ENCODE results near the gene ZNF384. TPM values are rescaled to one million over a fixed set of nuclear protein-coding genes. Genes with fewer than 3 reads are reported as not detected.

The ZNF384 gene
- total and polyA plus RNA-seq, 8 donors = 39.3 to 97.9 (median 89.2) TPM

DNA sequence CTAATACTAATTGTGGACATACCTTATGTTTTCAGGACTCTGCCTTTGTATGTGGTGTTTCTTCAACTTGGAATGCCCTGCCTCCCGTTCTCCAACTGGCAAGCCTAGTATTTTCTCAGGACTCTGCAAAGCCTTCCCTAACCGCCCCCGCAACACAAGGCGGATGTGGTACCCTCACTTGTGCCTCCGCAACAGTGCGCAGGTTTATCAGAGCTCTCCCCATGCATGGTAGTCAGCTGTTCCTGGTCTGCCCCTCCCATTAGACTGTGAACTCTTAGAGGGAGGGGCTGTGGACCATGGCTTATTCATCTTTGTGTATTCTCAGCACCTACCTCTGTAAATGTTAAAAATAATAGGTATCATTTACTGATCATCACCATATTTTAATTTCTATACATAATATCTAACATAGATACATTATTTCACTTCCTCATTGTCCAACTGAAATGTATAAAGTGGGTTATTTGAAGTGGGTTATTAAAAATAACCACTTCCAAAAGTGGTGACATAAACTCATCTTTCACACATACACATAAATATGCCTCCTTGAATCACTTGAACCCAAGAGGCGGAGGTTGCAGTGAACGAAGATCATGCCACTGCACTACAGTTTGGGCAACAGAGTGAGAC, 62.4 kb downstream of the ZNF384 start:
- TF ChIP-seq, protein P1, sequence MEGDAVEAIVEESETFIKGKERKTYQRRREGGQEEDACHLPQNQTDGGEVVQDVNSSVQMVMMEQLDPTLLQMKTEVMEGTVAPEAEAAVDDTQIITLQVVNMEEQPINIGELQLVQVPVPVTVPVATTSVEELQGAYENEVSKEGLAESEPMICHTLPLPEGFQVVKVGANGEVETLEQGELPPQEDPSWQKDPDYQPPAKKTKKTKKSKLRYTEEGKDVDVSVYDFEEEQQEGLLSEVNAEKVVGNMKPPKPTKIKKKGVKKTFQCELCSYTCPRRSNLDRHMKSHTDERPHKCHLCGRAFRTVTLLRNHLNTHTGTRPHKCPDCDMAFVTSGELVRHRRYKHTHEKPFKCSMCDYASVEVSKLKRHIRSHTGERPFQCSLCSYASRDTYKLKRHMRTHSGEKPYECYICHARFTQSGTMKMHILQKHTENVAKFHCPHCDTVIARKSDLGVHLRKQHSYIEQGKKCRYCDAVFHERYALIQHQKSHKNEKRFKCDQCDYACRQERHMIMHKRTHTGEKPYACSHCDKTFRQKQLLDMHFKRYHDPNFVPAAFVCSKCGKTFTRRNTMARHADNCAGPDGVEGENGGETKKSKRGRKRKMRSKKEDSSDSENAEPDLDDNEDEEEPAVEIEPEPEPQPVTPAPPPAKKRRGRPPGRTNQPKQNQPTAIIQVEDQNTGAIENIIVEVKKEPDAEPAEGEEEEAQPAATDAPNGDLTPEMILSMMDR (IDR thresholded peaks at IDR 0.05) = no peak
- DNase-seq (no peak), ATAC-seq (no peak)
- Histone ChIP-seq H3K4me3 (no peak overlapping the region), H3K4me1 (peaks cover 0 to 6% of the 10 kb centered on the region in 2 donors), H3K36me3 (no peaks in the 10 kb centered on the region), H3K27ac (no peak overlapping the region), H3K9me3 (no peaks in the 10 kb centered on the region), H3K27me3 (no peaks in the 10 kb centered on the region)
- intact Hi-C loops (cut with DNase I) = no loop called here

- Histone ChIP-seq H3K36me3 (no peaks in the 10 kb centered on the region), H3K9me3 (no peaks in the 10 kb centered on the region), H3K27ac (no peak overlapping the region), H3K4me1 (peaks cover 0 to 17% of the 10 kb centered on the region in 2 donors), H3K27me3 (peaks cover 0 to 15% of the 10 kb centered on the region in 2 donors), H3K4me3 (peak overlapping the region in 1 of 2 donors; percentile 36)
- intact Hi-C loops (cut with DNase I) = no loop called here
- no peak for DNase-seq
- ATAC-seq = no peak
- TF ChIP-seq, protein P1 (IDR thresholded peaks at IDR 0.05) = no peak
Observed at GRCh38 chr12:6620885-6621274, 68.3 kb downstream of the ZNF384 start.

DNA sequence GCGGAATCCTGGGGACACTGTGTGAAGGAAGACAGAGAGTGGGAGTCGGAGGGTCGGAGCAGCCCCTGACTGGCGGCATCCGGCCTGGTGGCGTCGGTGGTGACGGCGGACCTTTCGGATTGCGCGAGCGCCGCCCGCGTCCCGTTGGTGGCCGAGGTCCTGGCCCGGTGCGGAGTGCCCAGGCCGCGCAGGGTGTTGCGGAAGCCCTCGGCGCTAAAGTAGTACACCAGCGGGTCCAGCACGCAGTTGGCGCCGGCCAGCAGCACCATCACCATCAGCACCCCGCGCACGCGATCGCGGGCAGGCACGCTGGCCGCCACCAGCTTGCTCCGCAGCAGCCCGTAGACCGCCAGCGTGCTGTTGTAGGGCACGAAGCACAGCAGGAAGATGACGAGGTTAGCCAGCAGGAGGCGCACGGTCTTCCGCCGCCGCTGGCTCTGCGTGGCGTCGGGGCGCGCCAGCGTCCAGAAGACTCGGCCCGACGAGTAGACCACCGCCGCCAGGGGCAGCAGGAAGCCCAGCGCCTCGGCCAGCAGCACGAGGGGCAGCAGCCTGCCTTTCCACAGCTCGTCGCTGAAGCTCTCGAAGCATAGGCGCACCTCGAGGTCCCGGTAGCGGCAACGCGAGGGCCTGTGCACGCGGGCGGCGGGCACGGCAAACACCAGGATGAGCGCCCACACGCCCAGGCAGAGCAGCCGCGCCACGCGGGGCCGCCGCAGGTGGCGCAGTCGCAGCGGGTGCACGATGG, 68.9 kb downstream of the ZNF384 start:
- Histone ChIP-seq H3K36me3 (no peaks in the 10 kb centered on the region), H3K27ac (no peak overlapping the region), H3K9me3 (no peaks in the 10 kb centered on the region), H3K27me3 (peaks cover 0 to 15% of the 10 kb centered on the region in 2 donors), H3K4me3 (peak overlapping the region in 1 of 2 donors; percentile 36), H3K4me1 (peaks cover 0 to 17% of the 10 kb centered on the region in 2 donors)
- TF ChIP-seq, protein P1 (IDR thresholded peaks at IDR 0.05) = peak; percentile 53 to 82
- peak; percentile 69 for ATAC-seq
- peak in 3 of 4 donors; percentile 56 to 91 (median 71) for DNase-seq
- intact Hi-C loops (cut with DNase I) = no loop called here

DNA sequence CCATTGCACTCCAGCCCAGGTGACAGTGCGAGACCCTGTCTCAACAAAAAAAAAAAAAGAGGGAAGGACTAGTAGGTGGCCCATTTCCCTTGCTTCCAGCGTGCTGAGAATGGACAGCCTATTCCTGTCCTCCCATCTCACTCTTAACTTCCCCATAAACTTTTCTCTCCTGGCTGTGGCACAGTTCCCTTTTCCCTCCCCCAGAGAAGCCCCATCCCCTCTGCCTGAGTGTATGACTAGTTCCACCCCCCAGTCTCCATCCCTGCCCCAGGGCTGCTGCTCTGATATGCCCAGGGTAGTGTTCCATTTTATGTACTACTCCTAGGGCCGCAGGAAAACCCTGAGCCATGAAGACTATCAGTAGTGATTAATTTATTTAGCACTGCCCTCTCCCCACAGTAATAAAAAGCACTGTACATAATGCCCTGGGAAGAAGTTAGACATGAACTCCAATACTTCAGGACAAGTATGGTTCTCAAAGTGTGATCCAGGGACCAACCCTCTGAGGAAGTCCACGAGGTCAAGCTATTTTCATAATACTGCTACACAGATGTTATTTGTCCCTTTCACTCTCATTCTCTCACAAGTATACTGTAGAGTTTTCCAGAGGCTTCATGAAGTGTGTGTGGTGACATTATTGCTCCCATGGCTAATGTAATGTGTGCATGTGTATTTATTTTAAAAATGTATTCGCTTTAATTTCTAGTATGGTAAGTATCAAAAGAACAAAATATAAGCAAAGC, 70.5 kb downstream of the ZNF384 start:
- intact Hi-C loops (cut with DNase I) = loop anchor here in 1 of 2 donors (10.0 kb wide), 1 partner anchor 76 kb away; no protein-coding TSS in a partner anchor
- H3K4me3 ChIP-seq = no peak overlapping the region

More for the DNA sequence above, 70.5 kb downstream of the ZNF384 start:
- ATAC-seq (no peak), DNase-seq (peak in 2 of 4 donors; percentile 85 to 91)
- Histone ChIP-seq H3K9me3 (no peaks in the 10 kb centered on the region), H3K4me1 (peaks cover 0 to 24% of the 10 kb centered on the region in 2 donors), H3K27me3 (peaks cover 0 to 15% of the 10 kb centered on the region in 2 donors), H3K27ac (peak overlapping the region in 1 of 2 donors; percentile 13), H3K36me3 (no peaks in the 10 kb centered on the region)
- TF ChIP-seq, protein P1 (IDR thresholded peaks at IDR 0.05) = no peak

Other genes starting within 250 kb of the ZNF384 start
- 1 to 10 TPM; 1.4 to 1.6 TPM for gene CD27, start 244.4 kb downstream of the ZNF384 start, total RNA-seq
- gene CD27, start 244.4 kb downstream of the ZNF384 start, polyA plus RNA-seq (ENCODE audit: insufficient read length in 6 of 6) = 1 to 10 TPM; 1.2 to 3.2 (median 2.3) TPM
- 10 to 100 TPM; 18.2 to 33.8 TPM for gene TAPBPL, start 237.3 kb downstream of the ZNF384 start, total RNA-seq
- gene TAPBPL, start 237.3 kb downstream of the ZNF384 start, polyA plus RNA-seq (ENCODE audit: insufficient read length in 6 of 6) = 10 to 100 TPM; 18.0 to 26.1 (median 19.0) TPM
- gene VAMP1, start 218.7 kb downstream of the ZNF384 start, total RNA-seq = 1 to 10 TPM; 6.3 to 9.4 TPM
- gene VAMP1, start 218.7 kb downstream of the ZNF384 start, polyA plus RNA-seq (ENCODE audit: insufficient read length in 6 of 6) = 10 to 100 TPM; 16.2 to 21.6 (median 18.5) TPM
- 100 to 1,000 TPM; 135 to 141 TPM for gene MRPL51, start 196.1 kb downstream of the ZNF384 start, total RNA-seq
- 100 to 1,000 TPM; 129 to 170 (median 142) TPM for gene MRPL51, start 196.1 kb downstream of the ZNF384 start, polyA plus RNA-seq (ENCODE audit: insufficient read length in 6 of 6)
- 10 to 100 TPM; 23.1 to 29.4 TPM for gene NCAPD2, start 195.3 kb downstream of the ZNF384 start, total RNA-seq
- gene NCAPD2, start 195.3 kb downstream of the ZNF384 start, polyA plus RNA-seq (ENCODE audit: insufficient read length in 6 of 6) = 10 to 100 TPM; 55.7 to 95.4 (median 58.5) TPM
- 1,000 to 10,000 TPM; 1,126 to 2,070 TPM for gene GAPDH, start 154.9 kb downstream of the ZNF384 start, total RNA-seq
- gene GAPDH, start 154.9 kb downstream of the ZNF384 start, polyA plus RNA-seq (ENCODE audit: insufficient read length in 6 of 6) = 1,000 to 10,000 TPM; 1,473 to 1,774 (median 1,660) TPM
- gene IFFO1, start 133.3 kb downstream of the ZNF384 start, total RNA-seq = 10 to 100 TPM; 15.2 to 27.9 TPM
- 10 to 100 TPM; 14.5 to 24.7 (median 18.6) TPM for gene IFFO1, start 133.3 kb downstream of the ZNF384 start, polyA plus RNA-seq (ENCODE audit: insufficient read length in 6 of 6)
- gene NOP2, start 121.1 kb downstream of the ZNF384 start, total RNA-seq = 10 to 100 TPM; 23.4 to 48.1 TPM
- 10 to 100 TPM; 20.6 to 39.2 (median 27.2) TPM for gene NOP2, start 121.1 kb downstream of the ZNF384 start, polyA plus RNA-seq (ENCODE audit: insufficient read length in 6 of 6)
- 100 to 1,000 TPM; 159 to 171 TPM for gene CHD4, start 82.0 kb downstream of the ZNF384 start, total RNA-seq
- gene CHD4, start 82.0 kb downstream of the ZNF384 start, polyA plus RNA-seq (ENCODE audit: insufficient read length in 6 of 6) = 100 to 1,000 TPM; 200 to 252 (median 234) TPM
- gene LPAR5, start 53.4 kb downstream of the ZNF384 start, total RNA-seq = 1 to 10 TPM; 1.5 to 2.0 TPM
- gene LPAR5, start 53.4 kb downstream of the ZNF384 start, polyA plus RNA-seq (ENCODE audit: insufficient read length in 6 of 6) = 1 to 10 TPM; 1.1 to 1.8 (median 1.4) TPM
- gene ACRBP, start 41.9 kb downstream of the ZNF384 start, total RNA-seq = 1 to 10 TPM; 4.9 to 6.3 TPM
- gene ACRBP, start 41.9 kb downstream of the ZNF384 start, polyA plus RNA-seq (ENCODE audit: insufficient read length in 6 of 6) = 1 to 10 TPM; 5.4 to 8.2 (median 6.4) TPM
- gene ING4, start 26.3 kb downstream of the ZNF384 start, total RNA-seq = 10 to 100 TPM; 23.1 to 38.0 TPM
- 100 to 1,000 TPM in 4 of 6 donors, 10 to 100 TPM in 2; 88.3 to 113 (median 101) TPM for gene ING4, start 26.3 kb downstream of the ZNF384 start, polyA plus RNA-seq (ENCODE audit: insufficient read length in 6 of 6)
- gene PIANP, start 11.4 kb upstream of the ZNF384 start, total RNA-seq = under 1 TPM; 0.18 to 0.44 TPM
- gene PIANP, start 11.4 kb upstream of the ZNF384 start, polyA plus RNA-seq (ENCODE audit: insufficient read length in 6 of 6) = 1 to 10 TPM; 5.5 to 8.0 (median 6.1) TPM
- gene COPS7A, start 34.7 kb upstream of the ZNF384 start, total RNA-seq = 10 to 100 TPM; 66.0 to 67.5 TPM
- 10 to 100 TPM; 51.4 to 55.0 (median 53.3) TPM for gene COPS7A, start 34.7 kb upstream of the ZNF384 start, polyA plus RNA-seq (ENCODE audit: insufficient read length in 6 of 6)
- gene MLF2, start 63.8 kb upstream of the ZNF384 start, total RNA-seq = 100 to 1,000 TPM; 142 to 148 TPM
- 100 to 1,000 TPM; 151 to 182 (median 167) TPM for gene MLF2, start 63.8 kb upstream of the ZNF384 start, polyA plus RNA-seq (ENCODE audit: insufficient read length in 6 of 6)
- 100 to 1,000 TPM; 276 to 322 TPM for gene PTMS, start 77.0 kb upstream of the ZNF384 start, total RNA-seq
- 100 to 1,000 TPM; 609 to 843 (median 755) TPM for gene PTMS, start 77.0 kb upstream of the ZNF384 start, polyA plus RNA-seq (ENCODE audit: insufficient read length in 6 of 6)
- 1 to 10 TPM in 1 of 2 donors, under 1 TPM in 1; 0.79 to 2.4 TPM for gene LAG3, start 83.1 kb upstream of the ZNF384 start, total RNA-seq
- gene LAG3, start 83.1 kb upstream of the ZNF384 start, polyA plus RNA-seq (ENCODE audit: insufficient read length in 6 of 6) = 1 to 10 TPM; 1.1 to 3.0 (median 1.7) TPM
- gene CD4, start 100.2 kb upstream of the ZNF384 start, total RNA-seq = 10 to 100 TPM; 64.5 to 96.2 TPM
- 10 to 100 TPM; 90.2 to 97.8 (median 92.9) TPM for gene CD4, start 100.2 kb upstream of the ZNF384 start, polyA plus RNA-seq (ENCODE audit: insufficient read length in 6 of 6)
- gene GPR162, start 132.4 kb upstream of the ZNF384 start, total RNA-seq = 10 to 100 TPM; 12.7 to 13.7 TPM
- 10 to 100 TPM in 5 of 6 donors, 1 to 10 TPM in 1; 9.0 to 15.7 (median 11.5) TPM for gene GPR162, start 132.4 kb upstream of the ZNF384 start, polyA plus RNA-seq (ENCODE audit: insufficient read length in 6 of 6)
- gene P3H3, start 139.0 kb upstream of the ZNF384 start, total RNA-seq = 10 to 100 TPM; 18.2 to 33.6 TPM
- gene P3H3, start 139.0 kb upstream of the ZNF384 start, polyA plus RNA-seq (ENCODE audit: insufficient read length in 6 of 6) = 10 to 100 TPM; 18.0 to 41.7 (median 22.3) TPM
- 1 to 10 TPM; 2.0 to 3.3 TPM for gene GNB3, start 151.6 kb upstream of the ZNF384 start, total RNA-seq
- gene GNB3, start 151.6 kb upstream of the ZNF384 start, polyA plus RNA-seq (ENCODE audit: insufficient read length in 6 of 6) = 1 to 10 TPM; 3.3 to 7.2 (median 5.4) TPM
- gene CDCA3, start 161.9 kb upstream of the ZNF384 start, total RNA-seq = 1 to 10 TPM; 2.0 to 7.7 TPM
- 10 to 100 TPM; 25.3 to 59.2 (median 33.3) TPM for gene CDCA3, start 161.9 kb upstream of the ZNF384 start, polyA plus RNA-seq (ENCODE audit: insufficient read length in 6 of 6)
- 10 to 100 TPM; 80.2 to 90.2 TPM for gene USP5, start 162.8 kb upstream of the ZNF384 start, total RNA-seq
- 10 to 100 TPM; 50.8 to 66.3 (median 58.0) TPM for gene USP5, start 162.8 kb upstream of the ZNF384 start, polyA plus RNA-seq (ENCODE audit: insufficient read length in 6 of 6)
- gene TPI1, start 178.2 kb upstream of the ZNF384 start, total RNA-seq = 100 to 1,000 TPM; 394 to 521 TPM
- gene TPI1, start 178.2 kb upstream of the ZNF384 start, polyA plus RNA-seq (ENCODE audit: insufficient read length in 6 of 6) = 100 to 1,000 TPM; 416 to 483 (median 444) TPM
- gene SPSB2, start 183.9 kb upstream of the ZNF384 start, total RNA-seq = 10 to 100 TPM; 24.5 to 27.1 TPM
- 10 to 100 TPM in 1 of 6 donors, 1 to 10 TPM in 5; 3.4 to 13.8 (median 7.2) TPM for gene SPSB2, start 183.9 kb upstream of the ZNF384 start, polyA plus RNA-seq (ENCODE audit: insufficient read length in 6 of 6)
- 10 to 100 TPM; 11.0 to 14.8 TPM for gene LRRC23, start 215.4 kb upstream of the ZNF384 start, total RNA-seq
- 10 to 100 TPM; 18.3 to 36.8 (median 25.2) TPM for gene LRRC23, start 215.4 kb upstream of the ZNF384 start, polyA plus RNA-seq (ENCODE audit: insufficient read length in 6 of 6)
- gene ENO2, start 225.2 kb upstream of the ZNF384 start, total RNA-seq = 10 to 100 TPM; 42.3 to 50.0 TPM
- gene ENO2, start 225.2 kb upstream of the ZNF384 start, polyA plus RNA-seq (ENCODE audit: insufficient read length in 6 of 6) = 10 to 100 TPM in 5 of 6 donors, 1 to 10 TPM in 1; 9.3 to 22.0 (median 14.3) TPM
- 100 to 1,000 TPM in 1 of 2 donors, 10 to 100 TPM in 1; 96.9 to 107 TPM for gene ATN1, start 238.6 kb upstream of the ZNF384 start, total RNA-seq
- gene ATN1, start 238.6 kb upstream of the ZNF384 start, polyA plus RNA-seq (ENCODE audit: insufficient read length in 6 of 6) = 100 to 1,000 TPM in 5 of 6 donors, 10 to 100 TPM in 1; 94.9 to 134 (median 115) TPM